IMR-90 (cell line): Measurements from ENCODE around the gene MRPL10. TPM values are rescaled to one million over a fixed set of nuclear protein-coding genes. Genes with fewer than 3 reads are reported as not detected.

Experiments
- ATAC-seq: fragments of 200-7000 bp; cut with Tn5 transposase; 2 replicates; pipeline ENCODE4 v1.9.1; 2020; ENCODE audit warnings: low read depth, mild to moderate bottlenecking, moderate library complexity
- BruUV-seq: library from RNA; stranded (reverse); fragments of 400-500 nt; replicated peaks from 2 replicates; lab custom pipeline; 2021; lab: Mats Ljungman, UMichigan
- CTCF ChIA-PET: fragments of 300-600 bp; formaldehyde crosslinking; extraction: SDS; loops from one replicate; lab custom pipeline; 2021; ENCODE audit warnings: antibody characterized with exemption; lab: Yijun Ruan, JAX
- POLR2A ChIA-PET: fragments of 300-600 bp; sonication (Branson Sonifier 250); formaldehyde crosslinking; loops from one replicate; lab custom pipeline; 2022; ENCODE audit warnings: antibody characterized with exemption; ENCODE audit not compliant: unreplicated experiment; lab: Charles Lee
- DNase-seq: peaks from one replicate; pipeline ENCODE4 v3.0.0; 2013
- H2AFZ ChIP-seq: replicated peaks from 2 replicates; pipeline ENCODE3; 2013; ENCODE audit warnings: low read length, mild to moderate bottlenecking; ENCODE audit not compliant: poor library complexity
- H2AK5ac ChIP-seq: 2 replicates; pipeline ENCODE4 v1.6.1; 2013; ENCODE audit warnings: low read depth, low read length, inconsistent platforms
- H2AK9ac ChIP-seq: replicated peaks from 2 replicates; pipeline ENCODE3; 2013; ENCODE audit warnings: mild to moderate bottlenecking, low read depth, low read length, moderate library complexity; ENCODE audit not compliant: poor library complexity
- H2BK120ac ChIP-seq: 2 replicates; pipeline ENCODE4 v1.6.1; 2013; ENCODE audit warnings: low read depth, low read length, inconsistent platforms
- H2BK15ac ChIP-seq: 3 replicates; pipeline ENCODE4 v1.6.1; 2013; ENCODE audit warnings: low read depth, low read length, inconsistent platforms
- H2BK20ac ChIP-seq: 2 replicates; pipeline ENCODE4 v1.6.1; 2013; ENCODE audit warnings: low read depth, mild to moderate bottlenecking, inconsistent platforms, low read length, moderate library complexity
- H2BK5ac ChIP-seq: 2 replicates; pipeline ENCODE4 v1.6.1; 2013; ENCODE audit warnings: mild to moderate bottlenecking, low read depth, low read length, inconsistent platforms; ENCODE audit not compliant: poor library complexity, severe bottlenecking
- H3K14ac ChIP-seq: replicated peaks from 2 replicates; pipeline ENCODE4 v1.6.1; 2013; ENCODE audit warnings: low read depth, low read length, inconsistent platforms
- H3K18ac ChIP-seq: 2 replicates; pipeline ENCODE4 v1.6.1; 2013; ENCODE audit warnings: low read depth, low read length, control low read depth
- H3K23ac ChIP-seq: 2 replicates; pipeline ENCODE4 v1.6.1; 2013; ENCODE audit warnings: low read depth, low read length, inconsistent platforms
- H3K27ac ChIP-seq: 2 replicates; pipeline ENCODE4 v1.5.1; 2013; ENCODE audit warnings: mild to moderate bottlenecking, control low read depth, low read length; ENCODE audit not compliant: insufficient read depth
- H3K27me3 ChIP-seq: 2 replicates; pipeline ENCODE4 v1.6.1; 2013; ENCODE audit warnings: low read length; ENCODE audit not compliant: control insufficient read depth, insufficient read depth
- H3K36me3 ChIP-seq: 2 replicates; pipeline ENCODE4 v1.6.1; 2013; ENCODE audit warnings: low read length, mixed read lengths; ENCODE audit not compliant: control insufficient read depth, insufficient read depth
- H3K4ac ChIP-seq: 2 replicates; pipeline ENCODE4 v1.6.1; 2013; ENCODE audit warnings: low read depth, low read length, inconsistent platforms
- H3K4me1 ChIP-seq: 2 replicates; pipeline ENCODE4 v1.6.1; 2013; ENCODE audit warnings: low read length, mixed read lengths; ENCODE audit not compliant: control insufficient read depth, insufficient read depth
- H3K4me2 ChIP-seq: 2 replicates; pipeline ENCODE4 v1.6.1; 2013; ENCODE audit warnings: low read depth, mild to moderate bottlenecking, control low read depth, low read length, moderate library complexity
- H3K4me3 ChIP-seq: 2 replicates; pipeline ENCODE4 v1.5.1; 2013; ENCODE audit warnings: low read depth, mild to moderate bottlenecking, control low read depth, low read length, moderate library complexity; ENCODE audit not compliant: insufficient read depth
- H3K56ac ChIP-seq: 2 replicates; pipeline ENCODE4 v1.6.1; 2013; ENCODE audit warnings: low read length, inconsistent platforms; ENCODE audit not compliant: insufficient read depth; ENCODE audit errors: extremely low read depth
- H3K79me1 ChIP-seq, 2 experiments: 2 replicates each; pipeline ENCODE4 v1.6.1; 2013; ENCODE audit warnings: low read length in 2 of 2, inconsistent platforms in 1 of 2, low read depth in 1 of 2
- H3K9ac ChIP-seq: 2 replicates; pipeline ENCODE4 v1.6.1; 2013; ENCODE audit warnings: low read depth, low read length, control low read depth
- H3K9me1 ChIP-seq: 2 replicates; pipeline ENCODE4 v1.6.1; 2013; ENCODE audit warnings: low read length, inconsistent platforms; ENCODE audit not compliant: insufficient read depth
- H3K9me3 ChIP-seq: 2 replicates; pipeline ENCODE4 v1.6.1; 2013; ENCODE audit warnings: low read length; ENCODE audit not compliant: control insufficient read depth, insufficient read depth
- H4K20me1 ChIP-seq: 2 replicates; pipeline ENCODE4 v1.6.1; 2013; ENCODE audit warnings: low read length, inconsistent platforms; ENCODE audit not compliant: insufficient read depth
- H4K5ac ChIP-seq: 2 replicates; pipeline ENCODE4 v1.6.1; 2013; ENCODE audit warnings: mild to moderate bottlenecking, low read depth, low read length, control low read depth
- H4K8ac ChIP-seq, 2 experiments: 2 replicates each; pipeline ENCODE4 v1.6.1; 2013; ENCODE audit warnings: low read depth in 2 of 2, low read length in 2 of 2, control low read depth in 1 of 2, inconsistent platforms in 1 of 2
- H4K91ac ChIP-seq: 2 replicates; pipeline ENCODE4 v1.6.1; 2013; ENCODE audit warnings: low read depth, low read length, inconsistent platforms; ENCODE audit not compliant: insufficient read depth
- BHLHE40 ChIP-seq: fragments of 150-350 bp; IDR thresholded peaks from 2 replicates; pipeline ENCODE4 v1.6.1; 2016; ENCODE audit warnings: mild to moderate bottlenecking, low read depth, low read length
- CHD1 ChIP-seq: IDR thresholded peaks from 2 replicates; pipeline ENCODE4 v1.6.1; 2012; ENCODE audit warnings: low read depth, low read length, improper control_type of control experiment
- CTCF ChIP-seq: conservative IDR thresholded peaks from 2 replicates; pipeline ENCODE4 v1.5.1; 2012; ENCODE audit warnings: mild to moderate bottlenecking, low read depth, low read length, improper control_type of control experiment
- ELK1 ChIP-seq: fragments of 150-350 bp; IDR thresholded peaks from 2 replicates; pipeline ENCODE4 v1.6.1; 2016; ENCODE audit warnings: low read depth, mild to moderate bottlenecking, low read length, moderate library complexity, borderline replicate concordance
- FOS ChIP-seq: fragments of 150-350 bp; IDR thresholded peaks from 2 replicates; pipeline ENCODE4 v1.6.1; 2016; ENCODE audit warnings: low read depth, low read length
- MAFK ChIP-seq: IDR thresholded peaks from 2 replicates; pipeline ENCODE4 v1.6.1; 2012; ENCODE audit warnings: low read depth, low read length, improper control_type of control experiment
- MAZ ChIP-seq: IDR thresholded peaks from 2 replicates; pipeline ENCODE4 v1.6.1; 2012; ENCODE audit warnings: low read depth, mild to moderate bottlenecking, low read length, improper control_type of control experiment, moderate library complexity, borderline replicate concordance
- MXI1 ChIP-seq: IDR thresholded peaks from 2 replicates; pipeline ENCODE4 v1.6.1; 2012; ENCODE audit warnings: low read depth, mild to moderate bottlenecking, low read length, moderate library complexity, borderline replicate concordance
- NFE2L2 ChIP-seq: fragments of 150-350 bp; IDR thresholded peaks from 2 replicates; pipeline ENCODE4 v1.6.1; 2016; ENCODE audit warnings: low read depth, mild to moderate bottlenecking, low read length
- POLR2A ChIP-seq: IDR thresholded peaks from 2 replicates; pipeline ENCODE4 v1.6.1; 2012; ENCODE audit warnings: mild to moderate bottlenecking, low read depth, low read length
- RAD21 ChIP-seq: IDR thresholded peaks from 2 replicates; pipeline ENCODE4 v1.6.1; 2012; ENCODE audit warnings: low read length, improper control_type of control experiment
- RCOR1 ChIP-seq: IDR thresholded peaks from 2 replicates; pipeline ENCODE4 v1.6.1; 2012; ENCODE audit warnings: mild to moderate bottlenecking, low read length, improper control_type of control experiment; ENCODE audit not compliant: insufficient replicate concordance
- RFX5 ChIP-seq: IDR thresholded peaks from 2 replicates; pipeline ENCODE4 v1.8.0; 2012; ENCODE audit warnings: low read depth, mild to moderate bottlenecking, low read length, moderate library complexity
- SMC3 ChIP-seq: fragments of 150-350 bp; IDR thresholded peaks from 2 replicates; pipeline ENCODE4 v1.6.1; 2016; ENCODE audit warnings: low read depth, mild to moderate bottlenecking, antibody characterized with exemption, low read length, moderate library complexity
- USF2 ChIP-seq: fragments of 150-350 bp; IDR thresholded peaks from 2 replicates; pipeline ENCODE4 v1.6.1; 2017; ENCODE audit warnings: mild to moderate bottlenecking, antibody characterized with exemption, low read length, low read depth
- WGBS, 2 experiments: methylation state at CpG; one replicate each; pipeline versions ENCODE4 v1.1.5 to v1.1.7; 2013; ENCODE audit warnings: missing lambda C conversion rate in 2 of 2; ENCODE audit not compliant: insufficient read length in 1 of 2; ENCODE audit errors: extremely low coverage in 2 of 2; 5-methylcytosine and 5-hydroxymethylcytosine counted together
- dilution Hi-C: fragments of 300-500 bp; cut with HindIII; formaldehyde crosslinking; loops from one replicate; pipeline ENCODE4 v1.14.3; 2018; ENCODE audit warnings: low sequenced_read_pairs; ENCODE audit not compliant: unreplicated experiment
- in situ Hi-C: fragments of 300-500 bp; cut with MboI; formaldehyde crosslinking; loops from 3 replicates; pipeline ENCODE4 v1.14.3; 2019; ENCODE audit warnings: low sequenced_read_pairs, inconsistent platforms, mixed read lengths
- intact Hi-C: fragments of 100-400 bp; cut with micrococcal nuclease; formaldehyde crosslinking; loops from 2 replicates; pipeline ENCODE4 v1.10.0; 2022
- polyA plus RNA-seq, 3 experiments: library from polyadenylated mRNA; depleted of rRNA; stranded (reverse); fragments of >200 nt; gene quantifications; 2 replicates each; pipeline ENCODE4 v1.2.3, GENCODE V29; 2012; ENCODE audit warnings: low replicate concordance in 1 of 3
- total RNA-seq: library from RNA; depleted of rRNA; stranded (reverse); fragments of >200 nt; gene quantifications from 2 replicates; pipeline ENCODE4 v1.2.3, GENCODE V29; 2012

The MRPL10 gene
- total and polyA plus RNA-seq, 2 of the 4 experiments (the other 2 are of a cell fraction): 32.3 to 61.8 TPM

GRCh38 chr17:47877368-47878034 lies 46.2 kb upstream of the MRPL10 start:
- Histone ChIP-seq H2AK9ac (peak overlapping the region; percentile 44), H3K14ac (no peak overlapping the region), H3K9me3 (no peaks in the 10 kb centered on the region), H3K27me3 (peaks cover 20% of the 10 kb centered on the region), H3K4me1 (peaks cover 19% of the 10 kb centered on the region), H3K56ac (no peak overlapping the region), H3K36me3 (no peaks in the 10 kb centered on the region), H2BK5ac (no peak overlapping the region), H3K27ac (no peak overlapping the region), H3K4me3 (no peak overlapping the region), H4K91ac (no peak overlapping the region; the same call in 1 of the 2 replicates), H2BK120ac (no peak overlapping the region), H4K5ac (peak overlapping the region; percentile 30; the same call in 1 of the 2 replicates), H3K9ac (no peak overlapping the region), H3K4ac (0 out of 2 replicates have a peak overlapping the region, but pooled peaks have one; percentile 11), H2AFZ (peak overlapping the region; percentile 66), H4K20me1 (no peaks in the 10 kb centered on the region), H3K9me1 (no peaks in the 10 kb centered on the region), H3K18ac (peak overlapping the region; percentile 6; the same call in 1 of the 2 replicates), H4K8ac (peak overlapping the region in 1 of 2 experiments; percentile 16; a peak in 2 of 4 replicates), H3K4me2 (no peak overlapping the region), H3K79me1 (no peaks in the 10 kb centered on the region), H2BK15ac (no peak overlapping the region; the same call in 2 of the 3 replicates), H3K23ac (no peak overlapping the region), H2AK5ac (peak overlapping the region; percentile 60; the same call in 1 of the 2 replicates), H2BK20ac (no peak overlapping the region)
- CTCF ChIA-PET: no interaction called here
- WGBS, 2 experiments: no CpG with 5 or more reads among the region's 9 CpGs
- no peak for DNase-seq
- in situ Hi-C loops: no loop called here
- POLR2A ChIA-PET: no interaction called here
- intact Hi-C loops: no loop called here
- no TSS peak for BruUV-seq
- no peak for ATAC-seq
- dilution Hi-C loops: no loop called here
- TF ChIP-seq RFX5 (no peak), MAZ (no peak), NFE2L2 (no peak), SMC3 (no peak), POLR2A (no peak), RCOR1 (no peak), BHLHE40 (no peak), CHD1 (no peak), RAD21 (no peak), FOS (no peak), USF2 (no peak), ELK1 (no peak), MAFK (no peak), MXI1 (no peak), CTCF (no peak)
